LoVo (cell line): Measurements from ENCODE around the gene NDUFAF3.

Experiments used
- DNase-seq: peaks from one replicate; pipeline ENCODE4 v3.0.0-alpha.2; 2016; ENCODE audit warnings: low spot score

Gene NDUFAF3, protein sequence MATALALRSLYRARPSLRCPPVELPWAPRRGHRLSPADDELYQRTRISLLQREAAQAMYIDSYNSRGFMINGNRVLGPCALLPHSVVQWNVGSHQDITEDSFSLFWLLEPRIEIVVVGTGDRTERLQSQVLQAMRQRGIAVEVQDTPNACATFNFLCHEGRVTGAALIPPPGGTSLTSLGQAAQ

DNA sequence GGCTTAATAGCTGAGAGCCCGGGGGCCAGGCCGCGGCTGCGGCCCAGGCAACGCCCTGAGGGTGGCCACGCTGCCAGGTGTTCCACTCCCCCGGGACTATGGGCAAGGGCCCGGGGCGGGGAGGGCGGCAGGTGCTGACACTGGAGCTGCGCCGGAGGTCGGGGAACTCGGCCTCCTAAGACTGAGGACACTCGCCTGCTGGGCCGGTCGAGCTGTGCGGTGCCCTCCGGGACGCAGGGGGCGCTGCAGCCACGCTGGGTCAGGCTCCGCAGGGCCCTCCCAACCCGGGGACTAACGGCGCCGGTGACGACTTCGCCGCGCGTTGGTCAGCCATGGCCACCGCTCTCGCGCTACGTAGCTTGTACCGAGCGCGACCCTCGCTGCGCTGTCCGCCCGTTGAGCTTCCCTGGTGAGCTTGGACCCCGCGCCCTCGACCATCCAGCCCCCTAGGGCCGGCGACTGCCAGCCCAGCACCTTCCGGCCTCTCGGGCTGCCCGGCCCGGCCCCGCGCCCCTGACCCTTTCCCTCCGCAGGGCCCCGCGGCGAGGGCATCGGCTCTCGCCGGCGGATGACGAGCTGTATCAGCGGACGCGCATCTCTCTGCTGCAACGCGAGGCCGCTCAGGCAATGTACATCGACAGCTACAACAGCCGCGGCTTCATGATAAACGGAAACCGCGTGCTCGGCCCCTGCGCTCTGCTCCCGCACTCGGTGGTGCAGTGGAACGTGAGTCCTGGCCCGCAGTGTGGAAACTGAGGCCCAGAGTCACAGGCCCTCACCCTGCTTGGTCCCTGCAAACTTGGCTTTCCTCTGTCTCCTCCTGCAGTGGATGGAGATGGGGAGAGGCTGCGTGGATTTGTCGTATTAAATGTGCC is at the start of gene NDUFAF3:
NDUFAF3 (plus strand) TSS at position 309 of the 875 bp plus-strand sequence; CDS start at position 333, 24 bp downstream.
- peak; percentile 93 for DNase-seq

DNA sequence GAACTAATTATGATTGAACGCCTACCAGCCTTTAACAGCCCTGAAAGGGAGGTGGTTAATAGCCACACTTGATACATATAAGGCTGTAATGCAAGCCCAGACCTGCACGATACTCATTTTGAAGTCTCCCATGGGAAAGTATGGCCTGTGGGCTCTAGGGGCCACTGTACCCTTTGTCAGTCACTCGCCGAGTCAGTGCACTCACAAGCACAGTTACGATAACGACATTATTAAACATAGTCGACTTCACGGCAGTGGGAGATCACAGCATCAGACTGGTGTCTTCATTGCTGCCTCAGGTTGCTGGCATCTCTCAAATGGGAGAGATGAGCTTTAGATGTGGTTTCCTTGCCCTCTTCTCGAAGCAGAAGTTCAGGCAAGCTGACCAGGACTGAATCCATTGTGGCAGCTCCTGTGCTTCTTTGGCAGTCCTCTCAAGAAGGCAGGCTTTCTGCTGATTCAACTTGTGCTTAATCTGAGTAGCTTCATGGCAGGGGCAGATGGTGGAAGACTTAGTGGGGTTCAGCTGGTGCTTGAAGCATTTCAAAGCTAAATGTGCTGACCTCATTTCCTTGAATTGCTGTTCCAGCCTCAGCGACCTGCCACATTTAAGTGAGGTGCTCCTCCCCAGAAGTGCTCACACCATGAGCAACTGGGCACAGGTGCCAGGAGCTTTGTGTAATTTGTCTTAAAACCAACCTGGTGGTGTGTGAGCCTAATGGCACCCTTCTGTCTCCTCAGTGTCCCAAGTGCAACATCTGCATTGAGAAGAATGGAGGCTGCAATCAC is 47.7 kb upstream of the NDUFAF3 start:
- no peak for DNase-seq

DNA sequence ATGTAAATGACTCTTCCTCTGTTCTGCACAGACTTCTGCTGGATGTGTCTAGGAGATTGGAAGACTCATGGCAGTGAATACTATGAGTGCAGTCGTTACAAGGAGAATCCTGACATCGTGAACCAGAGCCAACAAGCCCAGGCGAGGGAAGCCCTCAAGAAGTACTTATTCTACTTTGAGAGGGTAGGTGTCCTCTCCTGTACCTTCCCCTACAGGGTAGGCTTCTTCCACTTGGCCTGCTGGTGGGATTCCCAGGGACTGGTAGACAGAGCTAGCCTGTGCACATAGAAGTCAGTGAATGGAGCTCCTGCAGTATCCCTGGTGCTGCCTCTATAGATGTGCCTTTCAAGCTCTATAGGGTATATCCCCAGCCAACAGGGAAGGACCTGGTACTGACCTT is 42.5 kb upstream of the NDUFAF3 start:
- no peak for DNase-seq

DNA sequence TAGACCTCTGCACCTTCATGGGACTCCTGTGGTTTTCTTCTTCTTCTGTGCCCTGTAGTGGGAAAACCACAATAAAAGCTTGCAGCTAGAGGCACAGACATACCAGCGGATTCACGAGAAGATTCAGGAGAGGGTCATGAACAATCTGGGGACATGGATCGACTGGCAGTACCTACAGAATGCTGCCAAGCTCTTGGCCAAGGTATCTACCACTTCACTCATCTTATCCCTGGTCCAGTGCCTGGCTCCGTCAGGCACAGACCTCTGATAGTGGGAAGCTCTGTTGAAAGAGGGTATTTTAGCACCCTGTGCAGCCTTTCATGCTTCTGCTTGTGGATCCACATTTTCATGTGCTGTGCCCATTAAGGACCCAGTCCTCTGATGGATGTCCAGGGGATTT is 41.6 kb upstream of the NDUFAF3 start:
- DNase-seq = no peak

DNA sequence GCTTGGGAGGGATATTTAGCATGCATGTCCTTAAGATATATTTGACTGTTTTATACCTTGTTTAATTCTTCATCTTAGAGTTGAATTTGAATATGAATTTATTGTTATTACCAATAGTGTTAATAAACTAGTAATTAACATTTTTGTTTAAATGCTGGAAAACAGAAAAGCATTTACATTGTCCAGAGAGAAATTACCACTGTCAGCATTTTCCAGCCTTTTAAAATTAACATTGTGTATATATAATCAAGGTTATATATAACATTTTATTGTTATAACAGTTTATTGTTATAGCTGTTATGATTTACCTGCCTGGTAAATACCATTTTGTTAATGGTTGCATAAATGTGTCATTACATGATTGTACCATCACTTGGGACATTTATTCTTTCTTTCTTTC is 39.9 kb upstream of the NDUFAF3 start:
- DNase-seq = no peak

DNA sequence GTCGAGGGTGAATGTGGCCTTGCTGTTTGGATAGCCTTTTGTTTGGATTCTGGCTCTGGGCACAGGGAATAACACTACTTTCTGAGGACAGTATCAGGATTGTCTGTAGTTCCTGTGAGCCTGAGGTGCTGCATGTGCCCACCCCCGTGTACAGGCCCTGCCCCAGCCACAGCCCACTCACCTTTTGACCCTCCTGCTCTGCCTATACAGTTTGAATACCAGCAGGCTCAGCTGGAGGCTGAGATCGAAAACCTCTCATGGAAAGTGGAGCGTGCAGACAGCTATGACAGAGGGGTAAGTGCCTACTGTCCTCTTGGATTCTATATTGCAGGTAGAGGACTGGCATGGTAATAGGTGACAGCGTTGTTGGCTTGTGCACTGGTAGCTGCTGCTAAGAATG is 39.2 kb upstream of the NDUFAF3 start:
- no peak for DNase-seq

DNA sequence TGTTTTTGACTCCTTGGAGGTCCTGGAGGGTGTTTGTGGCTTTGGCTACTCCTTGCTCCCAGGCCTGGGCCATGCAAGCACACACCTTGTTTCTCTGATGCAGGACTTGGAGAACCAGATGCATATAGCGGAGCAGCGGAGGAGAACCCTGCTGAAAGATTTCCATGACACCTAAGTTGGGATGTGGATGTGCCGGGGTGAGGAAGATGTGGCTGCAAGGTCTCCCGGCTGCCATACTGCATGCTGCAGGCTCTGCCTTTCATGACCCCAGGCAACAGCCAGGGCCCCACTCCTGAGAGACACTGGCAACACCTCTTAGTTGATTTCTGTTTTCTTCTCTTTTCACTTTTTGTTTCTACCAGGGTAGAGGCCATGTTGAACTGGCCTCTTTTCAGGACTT is 38.8 kb upstream of the NDUFAF3 start:
- DNase-seq = no peak

DNA sequence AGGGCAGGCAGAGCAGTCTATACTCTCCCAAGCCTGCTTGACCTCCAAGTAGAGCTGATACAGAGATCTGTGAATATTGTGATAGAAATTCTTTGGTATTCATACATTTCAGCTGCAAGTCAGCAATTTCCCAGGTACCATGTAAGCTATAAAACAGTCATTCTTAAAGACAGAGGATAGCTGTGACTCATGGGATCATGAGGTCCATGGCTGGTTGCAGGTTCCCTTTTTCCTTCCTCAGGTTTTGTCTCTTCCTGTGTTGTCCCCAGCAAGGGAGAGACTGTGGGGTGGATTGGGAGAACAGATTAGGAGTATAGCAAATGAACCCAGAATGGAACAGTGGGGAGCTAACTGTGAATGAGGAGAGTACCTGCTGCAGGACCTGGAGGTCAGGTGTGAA is 37.3 kb upstream of the NDUFAF3 start:
- DNase-seq = no peak

DNA sequence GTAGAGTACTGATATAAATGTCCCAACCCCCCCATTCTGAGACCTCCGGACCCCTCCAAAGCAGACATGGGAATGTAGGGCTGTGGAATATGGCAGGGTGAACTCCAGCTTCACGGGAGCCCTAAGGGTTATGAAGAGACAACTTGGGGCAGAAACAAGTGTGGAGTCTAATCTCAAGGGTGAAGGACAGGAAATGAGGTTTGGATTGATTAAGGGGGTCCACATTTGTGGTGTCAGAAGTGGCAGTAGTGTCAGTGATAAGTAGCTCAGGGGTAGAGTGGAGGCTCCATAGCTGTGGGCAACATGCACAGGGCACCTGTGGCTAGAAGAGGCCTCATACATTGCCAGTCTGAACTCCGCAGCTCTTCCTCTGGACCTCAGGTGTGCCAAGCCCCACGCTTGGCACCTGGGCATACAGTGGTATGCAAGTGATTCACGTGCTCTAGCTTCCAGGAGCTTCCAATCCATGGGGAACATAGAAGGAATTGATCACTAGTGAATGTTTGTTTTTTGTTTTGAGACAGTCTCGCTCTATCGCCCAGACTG is 36.0 kb upstream of the NDUFAF3 start:
- DNase-seq = no peak

DNA sequence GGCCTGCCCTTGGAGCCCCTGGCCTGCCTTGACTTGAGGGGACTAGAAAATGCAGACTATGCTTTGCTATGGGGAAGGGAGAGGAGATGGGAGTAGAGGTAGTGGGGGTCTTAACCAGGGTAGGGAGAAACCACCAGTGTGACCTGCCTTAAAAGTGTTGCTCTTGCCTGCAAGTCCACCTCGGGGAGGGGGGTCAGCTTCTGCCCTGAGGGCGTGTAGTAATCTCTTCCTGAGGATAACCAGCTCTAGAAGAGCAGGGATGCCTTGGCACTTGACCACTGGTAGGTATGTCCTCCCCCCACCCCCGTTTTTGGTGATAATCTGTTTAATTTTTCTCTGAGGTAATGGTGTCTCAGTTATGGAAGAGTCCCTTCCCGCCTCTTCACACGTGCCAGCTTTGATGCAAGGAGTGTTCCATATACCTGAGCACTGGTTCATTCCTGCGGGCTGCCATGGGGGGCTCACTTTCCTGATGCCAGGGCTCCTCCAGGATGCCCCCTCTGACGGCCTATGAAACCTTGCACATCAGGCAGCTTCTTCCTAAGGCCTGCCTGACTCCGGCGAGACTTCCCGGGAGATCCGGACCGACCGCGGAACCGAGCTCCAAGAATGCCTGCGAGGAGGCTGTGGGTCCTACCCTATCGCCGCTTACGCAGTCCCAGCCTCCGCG is 32.7 kb upstream of the NDUFAF3 start:
- DNase-seq = no peak

DNA sequence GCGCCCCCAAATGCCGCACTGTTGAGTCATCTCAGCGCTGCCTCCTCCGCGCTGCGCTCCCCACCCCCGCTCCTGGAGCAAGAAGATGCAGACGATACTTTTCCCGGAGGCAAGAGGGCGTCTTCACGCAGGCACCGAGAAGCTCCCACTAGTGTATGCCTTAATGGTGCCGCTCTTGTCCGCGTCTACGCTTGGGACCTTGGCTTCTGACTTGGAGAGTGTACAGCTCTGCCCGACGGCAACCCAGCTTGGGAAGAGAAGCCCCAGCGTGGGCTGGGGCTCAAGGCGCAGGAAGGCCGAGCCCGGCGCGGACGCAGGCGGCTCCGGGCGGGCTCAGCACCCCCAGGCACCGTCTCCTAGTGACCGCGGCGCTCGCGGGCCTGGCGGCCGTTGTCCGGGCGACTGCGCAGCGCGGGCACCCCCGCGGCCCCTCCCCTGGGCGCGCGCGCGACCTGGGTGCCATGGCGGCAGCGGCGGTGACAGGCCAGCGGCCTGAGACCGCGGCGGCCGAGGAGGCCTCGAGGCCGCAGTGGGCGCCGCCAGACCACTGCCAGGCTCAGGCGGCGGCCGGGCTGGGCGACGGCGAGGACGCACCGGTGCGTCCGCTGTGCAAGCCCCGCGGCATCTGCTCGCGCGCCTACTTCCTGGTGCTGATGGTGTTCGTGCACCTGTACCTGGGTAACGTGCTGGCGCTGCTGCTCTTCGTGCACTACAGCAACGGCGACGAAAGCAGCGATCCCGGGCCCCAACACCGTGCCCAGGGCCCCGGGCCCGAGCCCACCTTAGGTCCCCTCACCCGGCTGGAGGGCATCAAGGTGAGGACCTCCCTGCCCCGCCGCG is 31.9 kb upstream of the NDUFAF3 start, which contains the start of gene P4HTM:
P4HTM (plus strand) TSS at position 446 of the 840 bp plus-strand sequence; CDS start at position 462, 16 bp downstream.
- peak; percentile 90 for DNase-seq

DNA sequence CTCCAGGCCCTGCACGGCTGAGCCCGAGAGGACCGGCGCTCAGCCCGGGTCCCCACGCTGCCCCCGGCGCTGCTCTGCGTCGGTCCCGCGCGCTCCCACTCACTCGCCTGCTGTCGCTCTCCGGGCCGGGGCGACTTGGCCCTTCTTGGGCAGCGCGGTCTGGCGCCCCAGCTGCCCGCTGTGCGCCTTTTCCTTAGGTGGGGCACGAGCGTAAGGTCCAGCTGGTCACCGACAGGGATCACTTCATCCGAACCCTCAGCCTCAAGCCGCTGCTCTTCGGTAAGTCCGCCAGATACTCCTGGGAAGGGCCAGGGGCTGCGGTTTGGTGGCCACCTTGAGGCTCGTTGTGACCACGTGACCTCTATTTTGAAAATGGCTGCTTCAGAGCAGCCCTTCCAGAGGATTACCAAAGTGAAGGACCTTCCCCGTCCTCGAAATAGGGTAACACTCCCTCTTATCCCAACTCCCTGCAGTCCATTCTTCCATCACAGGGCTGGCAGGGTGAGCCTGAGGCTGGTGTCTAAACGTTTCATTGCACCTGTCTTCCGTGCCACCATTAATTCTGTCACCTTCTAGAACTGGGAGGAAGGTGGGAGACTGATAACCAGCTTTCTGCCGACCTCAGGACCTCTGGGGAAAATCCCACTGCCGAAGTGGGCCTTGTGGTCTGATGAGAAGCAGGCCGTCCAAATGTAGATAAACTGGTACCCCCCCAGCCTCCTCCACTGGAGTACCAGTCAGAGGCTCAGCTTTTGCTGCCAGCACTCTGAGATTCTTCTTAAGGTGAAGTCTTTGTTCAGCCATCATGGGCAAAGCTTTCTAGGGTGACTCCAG is 31.1 kb upstream of the NDUFAF3 start:
- DNase-seq = peak; percentile 38

DNA sequence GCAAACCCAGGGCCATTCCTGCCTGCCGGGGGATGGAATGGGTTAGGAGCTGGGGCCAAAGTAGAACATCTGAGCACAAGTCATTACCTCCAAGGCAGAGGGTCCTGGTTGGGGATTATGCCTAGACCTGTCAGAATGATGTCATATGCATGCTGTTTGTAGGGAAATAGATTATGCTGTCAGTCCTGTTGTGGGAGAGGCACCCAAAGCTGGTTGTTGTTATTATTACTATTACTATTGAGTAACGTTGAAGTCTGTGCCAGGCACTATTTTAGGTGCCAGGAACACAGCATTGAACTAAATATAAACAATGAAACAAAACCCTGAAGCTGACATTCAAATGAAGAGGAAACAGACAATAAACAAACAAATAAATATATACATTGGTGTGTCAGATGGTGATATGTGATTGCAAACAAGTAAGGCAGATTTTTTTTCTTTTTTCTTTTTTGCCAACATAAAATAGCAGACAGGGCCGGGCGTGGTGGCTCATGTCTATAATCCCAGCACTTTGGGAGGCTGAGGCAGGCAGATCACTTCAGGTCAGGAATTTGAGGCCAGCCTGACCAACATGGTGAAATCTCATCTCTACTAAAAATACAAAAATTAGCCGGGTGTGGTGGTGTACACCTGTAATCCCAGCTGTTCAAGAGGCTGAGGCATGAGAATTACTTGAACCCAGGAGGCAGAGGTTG is 29.9 kb upstream of the NDUFAF3 start:
- DNase-seq = no peak

DNA sequence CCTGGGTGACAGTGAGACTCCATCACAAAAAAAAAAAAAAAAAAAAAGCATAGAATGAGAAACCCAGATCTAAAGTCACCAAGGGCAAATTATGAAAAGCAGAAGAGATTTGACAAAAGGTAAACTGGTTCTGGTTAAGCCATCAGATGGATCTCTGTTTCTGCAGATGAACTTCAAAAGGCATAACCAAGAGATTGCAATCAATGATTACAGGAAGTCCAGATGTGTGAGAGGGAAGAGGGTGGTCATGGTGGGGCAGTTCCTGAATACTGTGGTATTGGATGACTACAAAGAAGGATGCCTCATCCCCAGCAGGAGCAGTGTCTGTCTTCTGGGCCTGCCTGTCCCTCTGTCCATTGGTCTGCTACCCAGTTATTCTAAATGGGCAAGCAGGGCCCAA is 28.1 kb upstream of the NDUFAF3 start:
- DNase-seq = no peak

DNA sequence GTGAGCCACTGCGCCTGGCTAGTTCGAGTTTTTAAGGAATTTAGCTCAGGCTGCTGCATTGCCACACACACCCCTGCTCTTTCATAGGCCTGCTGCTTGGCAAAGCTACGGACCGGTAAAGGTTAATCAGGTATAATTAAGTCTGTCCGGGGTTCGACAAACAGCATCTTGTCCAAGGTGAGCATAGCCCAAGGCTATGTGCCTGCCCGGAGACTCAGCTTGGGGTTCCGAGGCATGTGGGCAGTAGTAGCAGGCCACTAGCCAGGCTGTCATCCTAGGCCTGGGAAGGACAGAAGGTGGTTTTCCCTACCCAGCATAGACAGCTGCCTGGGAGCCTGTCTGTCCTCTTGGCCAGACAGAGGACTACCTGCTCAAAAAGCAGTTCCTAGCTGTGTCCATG is 25.3 kb upstream of the NDUFAF3 start:
- DNase-seq = no peak

DNA sequence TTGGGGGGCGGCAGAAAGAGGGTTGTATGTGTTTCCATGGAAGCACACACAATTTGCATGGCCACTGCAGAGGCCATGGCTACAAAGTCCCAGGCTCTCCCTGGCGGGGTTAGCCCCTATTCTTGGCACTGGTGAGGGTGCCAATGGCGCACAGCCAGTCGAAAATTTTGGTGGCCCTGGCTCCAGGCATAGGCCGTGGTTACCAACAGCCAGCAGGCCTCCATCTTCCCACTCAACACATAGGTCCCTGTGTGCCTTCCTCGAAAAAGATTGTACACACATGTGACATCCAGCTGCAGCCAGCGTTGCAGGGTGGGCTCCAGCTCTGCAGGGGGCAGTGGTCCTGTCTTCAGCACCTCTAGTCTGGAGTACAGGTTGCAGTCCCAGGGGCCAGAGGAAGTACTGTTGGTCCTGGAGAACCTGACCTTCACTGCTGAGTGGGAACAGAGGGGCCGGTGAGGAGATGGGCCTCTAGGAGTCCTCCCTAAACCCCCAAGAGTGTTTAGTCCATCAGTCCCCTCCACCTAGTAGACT is 24.8 kb upstream of the NDUFAF3 start:
- no peak for DNase-seq

DNA sequence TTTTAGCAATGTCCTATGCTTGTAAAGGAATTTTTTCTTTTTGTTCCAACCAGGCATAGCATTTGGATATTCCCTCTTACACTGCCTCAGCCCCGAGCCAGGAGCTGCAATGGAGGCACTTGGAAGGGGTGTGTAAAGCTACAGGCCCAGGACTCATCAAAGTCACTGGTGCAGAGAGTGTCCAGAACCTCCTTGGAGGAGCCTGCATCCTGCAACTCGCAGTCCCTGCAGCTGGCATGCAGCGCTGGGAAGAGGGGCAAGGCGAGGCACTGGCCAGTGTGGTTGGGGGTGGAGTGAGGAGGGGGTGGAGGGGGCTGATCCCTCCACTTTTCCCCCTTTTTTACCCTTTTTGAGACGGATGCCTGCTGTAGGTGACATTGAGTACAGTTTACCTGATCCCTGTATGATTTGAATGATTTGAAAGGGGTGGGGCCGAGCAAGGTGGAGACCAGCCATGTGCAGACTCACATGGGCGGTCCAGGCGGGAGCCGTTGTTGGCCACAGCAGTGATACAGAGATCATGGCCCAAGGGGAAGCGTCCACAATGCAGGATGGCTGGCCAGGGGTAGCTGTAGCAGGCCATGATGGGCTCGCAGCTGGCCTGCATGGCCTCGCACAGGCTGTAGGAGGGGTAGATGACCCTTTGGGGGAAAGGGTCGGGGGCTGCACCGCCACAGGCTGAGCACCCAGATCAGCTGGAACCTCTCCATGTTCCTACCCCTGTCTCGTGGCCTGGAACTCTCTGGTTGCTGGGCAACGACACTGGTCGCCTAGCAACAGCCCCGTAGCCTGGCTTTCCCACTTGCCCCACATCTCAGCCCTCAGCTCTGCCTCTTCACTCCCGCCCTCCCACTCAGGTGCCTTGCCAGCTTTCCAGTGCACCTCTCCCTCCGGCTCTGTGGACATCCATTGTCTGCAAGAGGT is 23.9 kb upstream of the NDUFAF3 start:
- no peak for DNase-seq
